HFFc6 (cell line): ENCODE measurements around the gene TRIM77. TPM values are rescaled to one million over a fixed set of nuclear protein-coding genes. Genes with fewer than 3 reads are reported as not detected.
"Not testable (repeated sequence)": the region's sequence is repeated elsewhere in the genome, so short reads cannot be mapped to it uniquely, and the experiment has no call there.

Experiments
- DNase-seq: peaks from one replicate; pipeline ENCODE4 v3.0.0-alpha.2; 2018
- H3K27ac Mint-ChIP-seq: 2 replicates; pipeline ENCODE4 v1.8.0; 2020; ENCODE audit warnings: mild to moderate bottlenecking, mixed read lengths
- H3K27me3 Mint-ChIP-seq: 2 replicates; pipeline ENCODE4 v1.8.0; 2021; ENCODE audit warnings: mild to moderate bottlenecking, moderate library complexity, mixed read lengths; ENCODE audit not compliant: insufficient read depth
- H3K36me3 Mint-ChIP-seq: 2 replicates; pipeline ENCODE4 v1.8.0; 2021; ENCODE audit warnings: low read depth, mixed read lengths
- H3K4me1 Mint-ChIP-seq: 2 replicates; pipeline ENCODE4 v1.8.0; 2020; ENCODE audit warnings: low read depth, mixed read lengths
- H3K4me3 Mint-ChIP-seq: 2 replicates; pipeline ENCODE4 v1.8.0; 2020; ENCODE audit warnings: mild to moderate bottlenecking, moderate library complexity, mixed read lengths
- H3K9me3 Mint-ChIP-seq: 2 replicates; pipeline ENCODE4 v1.8.0; 2020; ENCODE audit warnings: mild to moderate bottlenecking, mixed read lengths
- total RNA-seq, 6 experiments: library from RNA; stranded (reverse); fragmentation: NEBNext Ultra II Directional; extraction: Animal tissue kit (Norgen Biotek cat#: 25700); gene quantifications; 2 replicates in 1 of 6; 3 replicates in 5 of 6; pipeline ENCODE4 v1.2.3, GENCODE V29; 2021
- TF ChIP-seq, protein P1 (sequence below): fragments of 200-600 bp; sonication (generic); IDR thresholded peaks from 2 replicates; pipeline ENCODE4 v1.5.0; 2021; ENCODE audit warnings: antibody characterized with exemption, mild to moderate bottlenecking

The TRIM77 gene
- total RNA-seq, 6 experiments from 2014 or later, result not detected

DNA sequence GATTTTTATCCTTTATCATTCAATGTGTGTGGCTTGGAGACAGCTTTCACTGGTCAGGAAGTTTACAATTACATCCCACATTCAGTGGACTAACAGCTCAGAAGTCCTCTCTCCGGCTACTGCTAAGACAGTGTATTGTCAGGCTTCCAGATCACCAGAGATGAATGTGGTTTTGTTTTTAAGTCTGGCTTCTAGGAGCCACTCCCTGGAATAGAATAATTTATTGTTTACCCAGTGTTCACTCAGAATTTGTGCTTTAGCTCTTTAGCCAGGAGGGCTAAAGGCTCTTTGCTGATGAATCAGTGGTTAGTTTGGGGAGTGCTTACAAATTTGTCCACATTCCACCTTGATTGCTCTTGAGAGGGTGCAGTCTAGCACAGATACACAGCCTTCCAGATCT is 26.5 kb downstream of the TRIM77 start:
- Mint-ChIP-seq H3K36me3 (no peaks in the 10 kb centered on the region), H3K4me3 (no peak overlapping the region), H3K27me3 (no peaks in the 10 kb centered on the region), H3K27ac (no peak overlapping the region), H3K9me3 (peaks cover 7% of the 10 kb centered on the region), H3K4me1 (no peaks in the 10 kb centered on the region)
- no peak for DNase-seq
- TF ChIP-seq, protein P1, sequence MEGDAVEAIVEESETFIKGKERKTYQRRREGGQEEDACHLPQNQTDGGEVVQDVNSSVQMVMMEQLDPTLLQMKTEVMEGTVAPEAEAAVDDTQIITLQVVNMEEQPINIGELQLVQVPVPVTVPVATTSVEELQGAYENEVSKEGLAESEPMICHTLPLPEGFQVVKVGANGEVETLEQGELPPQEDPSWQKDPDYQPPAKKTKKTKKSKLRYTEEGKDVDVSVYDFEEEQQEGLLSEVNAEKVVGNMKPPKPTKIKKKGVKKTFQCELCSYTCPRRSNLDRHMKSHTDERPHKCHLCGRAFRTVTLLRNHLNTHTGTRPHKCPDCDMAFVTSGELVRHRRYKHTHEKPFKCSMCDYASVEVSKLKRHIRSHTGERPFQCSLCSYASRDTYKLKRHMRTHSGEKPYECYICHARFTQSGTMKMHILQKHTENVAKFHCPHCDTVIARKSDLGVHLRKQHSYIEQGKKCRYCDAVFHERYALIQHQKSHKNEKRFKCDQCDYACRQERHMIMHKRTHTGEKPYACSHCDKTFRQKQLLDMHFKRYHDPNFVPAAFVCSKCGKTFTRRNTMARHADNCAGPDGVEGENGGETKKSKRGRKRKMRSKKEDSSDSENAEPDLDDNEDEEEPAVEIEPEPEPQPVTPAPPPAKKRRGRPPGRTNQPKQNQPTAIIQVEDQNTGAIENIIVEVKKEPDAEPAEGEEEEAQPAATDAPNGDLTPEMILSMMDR, result no peak

DNA sequence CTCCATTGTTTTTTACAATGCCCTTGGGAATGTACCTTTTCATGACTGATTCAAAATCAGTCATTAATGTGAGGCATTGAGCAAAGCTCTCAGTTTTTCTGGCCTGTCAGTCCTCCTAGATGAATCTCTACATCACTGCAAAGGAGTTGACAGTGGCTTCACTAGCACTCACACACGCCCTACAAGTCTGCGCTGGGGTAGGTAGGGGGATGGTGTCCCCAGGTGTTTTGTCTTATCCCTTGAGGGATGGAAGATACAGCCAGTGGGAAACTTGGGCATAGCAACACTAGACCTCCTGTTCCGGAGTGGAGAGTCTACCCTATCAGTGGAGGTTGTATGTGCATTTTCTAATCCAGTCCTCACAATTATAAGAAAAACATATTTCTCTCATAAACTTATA is 27.0 kb downstream of the TRIM77 start:
- Mint-ChIP-seq H3K27ac (no peak overlapping the region), H3K36me3 (no peaks in the 10 kb centered on the region), H3K4me3 (no peak overlapping the region), H3K4me1 (no peaks in the 10 kb centered on the region), H3K9me3 (peaks cover 7% of the 10 kb centered on the region), H3K27me3 (no peaks in the 10 kb centered on the region)
- TF ChIP-seq, protein P1, result no peak
- no peak for DNase-seq

DNA sequence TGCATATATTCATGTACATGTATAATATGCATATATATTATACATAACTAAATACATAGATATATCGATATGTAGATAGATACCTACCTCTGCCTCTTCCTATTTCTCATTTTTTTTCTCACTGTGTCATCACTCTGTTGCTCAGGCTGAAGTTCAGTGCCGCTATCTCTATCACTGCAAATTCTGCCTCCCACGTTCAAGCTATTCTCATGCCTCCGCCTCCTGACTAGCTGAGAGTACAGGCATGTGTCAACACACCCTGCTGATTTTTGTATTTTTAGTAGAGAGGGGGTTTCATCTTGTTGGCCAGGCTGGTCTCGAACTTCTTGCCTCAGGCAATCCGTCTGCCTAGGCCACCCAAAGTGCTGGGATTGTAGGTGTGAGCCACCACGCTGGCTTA is 31.3 kb downstream of the TRIM77 start:
- H3K27ac Mint-ChIP-seq, H3K36me3 Mint-ChIP-seq, H3K9me3 Mint-ChIP-seq, H3K27me3 Mint-ChIP-seq, H3K4me3 Mint-ChIP-seq, DNase-seq, H3K4me1 Mint-ChIP-seq: not testable (repeated sequence)

DNA sequence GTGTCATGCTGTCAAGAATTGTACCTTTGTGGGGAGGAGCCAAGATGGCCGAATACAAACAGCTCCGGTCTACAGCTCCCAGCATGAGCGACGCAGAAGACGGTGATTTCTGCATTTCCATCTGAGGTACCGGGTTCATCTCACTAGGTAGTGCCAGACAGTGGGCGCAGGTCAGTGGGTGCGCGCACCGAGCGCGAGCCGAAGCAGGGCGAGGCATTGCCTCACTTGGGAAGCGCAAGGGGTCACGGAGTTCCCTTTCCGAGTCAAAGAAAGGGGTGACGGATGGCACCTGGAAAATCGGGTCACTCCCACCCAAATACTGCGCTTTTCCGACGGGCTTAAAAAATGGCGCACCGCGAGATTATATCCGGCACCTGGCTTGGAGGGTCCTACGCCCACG is 34.1 kb downstream of the TRIM77 start:
- H3K27me3 Mint-ChIP-seq, H3K27ac Mint-ChIP-seq, H3K4me3 Mint-ChIP-seq, H3K9me3 Mint-ChIP-seq, H3K4me1 Mint-ChIP-seq, DNase-seq, H3K36me3 Mint-ChIP-seq: not testable (repeated sequence)

DNA sequence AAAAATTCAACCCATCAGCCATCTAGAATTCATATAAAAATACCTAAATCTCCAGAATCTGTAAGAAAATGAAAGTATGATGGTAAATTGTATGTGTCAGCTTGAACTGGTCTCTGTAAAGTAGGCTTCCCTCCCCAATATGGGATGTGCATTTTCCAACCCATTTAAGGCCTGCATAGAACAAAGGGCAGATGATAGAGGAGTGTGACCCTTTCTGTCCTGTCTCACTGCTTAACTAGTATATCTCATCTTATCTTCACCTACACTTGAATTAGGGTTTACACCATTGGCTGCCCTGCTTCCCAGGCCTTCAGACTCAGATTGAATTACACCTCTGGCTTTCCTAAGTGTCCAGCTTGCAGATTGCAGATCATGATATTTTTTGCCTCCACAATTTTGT is 40.7 kb downstream of the TRIM77 start:
- DNase-seq, H3K36me3 Mint-ChIP-seq, H3K27ac Mint-ChIP-seq, H3K4me3 Mint-ChIP-seq, H3K4me1 Mint-ChIP-seq, H3K9me3 Mint-ChIP-seq, H3K27me3 Mint-ChIP-seq: not testable (repeated sequence)

Other genes with a start within 250 kb of the TRIM77 start
- gene NOX4, start 218.9 kb upstream of the TRIM77 start, total RNA-seq, result 1 to 10 TPM; 2.2 to 5.0 (median 3.2) TPM
- gene TRIM49, start 98.3 kb downstream of the TRIM77 start, total RNA-seq, result not detected
- not detected for gene TRIM64B, start 168.2 kb downstream of the TRIM77 start, total RNA-seq
- not detected for gene TRIM49D1, start 211.9 kb downstream of the TRIM77 start, total RNA-seq
- not detected for gene TRIM49D2, start 213.8 kb downstream of the TRIM77 start, total RNA-seq